ENCODE measurements around the gene BIRC5.
"Not testable (repeated sequence)": the region's sequence is repeated elsewhere in the genome, so short reads cannot be mapped to it uniquely, and the experiment has no call there.

Gene BIRC5

GRCh38 chr17:78251773-78252103, 37.7 kb downstream of the BIRC5 start:
- no peak for DNase-seq
- in situ Hi-C loops (cut with HindIII; ENCODE audit: low pct_ligation_motif_present, low pct_unique_long_range_greater_than_20kb, low sequenced_read_pairs), result no loop called here

DNA sequence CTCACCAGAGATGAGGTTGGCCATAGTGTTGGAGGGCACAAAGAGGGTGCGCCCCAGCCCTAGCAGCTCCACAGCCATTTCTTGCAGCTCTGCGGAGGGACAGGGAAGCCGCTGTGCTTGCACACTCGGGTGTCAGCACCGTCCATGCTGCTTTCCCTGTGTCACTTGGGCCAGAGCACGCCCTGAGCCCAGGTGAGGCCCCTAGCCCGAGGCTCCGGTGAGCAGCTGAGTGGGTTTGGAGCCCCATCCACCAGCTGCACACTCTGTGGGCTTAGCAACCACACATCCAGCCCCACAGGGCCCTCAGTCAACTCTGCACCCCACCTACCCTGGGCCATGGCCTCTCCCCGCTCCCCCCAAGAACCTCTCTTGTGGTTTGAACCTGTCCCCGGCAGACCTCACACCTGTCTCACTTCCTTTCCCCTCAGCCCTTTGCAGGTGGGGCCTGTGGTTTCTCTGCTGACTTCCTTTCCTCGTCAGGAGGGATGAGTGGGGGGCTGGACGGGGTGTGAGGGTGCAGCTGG, 38.1 kb downstream of the BIRC5 start:
- no peak for DNase-seq
- in situ Hi-C loops (cut with HindIII; ENCODE audit: low pct_ligation_motif_present, low pct_unique_long_range_greater_than_20kb, low sequenced_read_pairs), result no loop called here

- in situ Hi-C loops (cut with HindIII; ENCODE audit: low pct_ligation_motif_present, low pct_unique_long_range_greater_than_20kb, low sequenced_read_pairs), result no loop called here
- no peak for DNase-seq
Measured at GRCh38 chr17:78252701-78253635, 38.9 kb downstream of the BIRC5 start.

DNA sequence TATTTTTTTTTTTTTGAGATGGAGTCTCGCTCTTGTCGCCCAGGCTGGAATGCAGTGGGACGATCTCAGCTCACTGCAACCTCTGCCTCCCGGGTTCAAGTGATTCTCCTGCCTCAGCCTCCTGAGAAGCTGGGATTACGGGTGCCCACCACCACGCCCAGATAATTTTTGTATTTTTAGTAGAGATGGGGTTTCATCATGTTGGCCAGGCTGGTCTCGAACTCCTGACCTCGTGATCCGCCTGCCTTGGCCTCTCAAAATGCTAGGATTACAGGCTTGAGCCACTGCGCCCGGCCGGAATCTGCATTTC, 39.5 kb downstream of the BIRC5 start:
- in situ Hi-C loops (cut with HindIII; ENCODE audit: low pct_ligation_motif_present, low pct_unique_long_range_greater_than_20kb, low sequenced_read_pairs); DNase-seq: not testable (repeated sequence)

- DNase-seq, result peak; percentile 84
- in situ Hi-C loops (cut with HindIII; ENCODE audit: low pct_ligation_motif_present, low pct_unique_long_range_greater_than_20kb, low sequenced_read_pairs), result no loop called here
Measured at GRCh38 chr17:78253946-78254672, 40.1 kb downstream of the BIRC5 start.

- DNase-seq, result no peak
- in situ Hi-C loops (cut with HindIII; ENCODE audit: low pct_ligation_motif_present, low pct_unique_long_range_greater_than_20kb, low sequenced_read_pairs), result no loop called here
Measured at GRCh38 chr17:78255029-78255656, 41.1 kb downstream of the BIRC5 start.

DNA sequence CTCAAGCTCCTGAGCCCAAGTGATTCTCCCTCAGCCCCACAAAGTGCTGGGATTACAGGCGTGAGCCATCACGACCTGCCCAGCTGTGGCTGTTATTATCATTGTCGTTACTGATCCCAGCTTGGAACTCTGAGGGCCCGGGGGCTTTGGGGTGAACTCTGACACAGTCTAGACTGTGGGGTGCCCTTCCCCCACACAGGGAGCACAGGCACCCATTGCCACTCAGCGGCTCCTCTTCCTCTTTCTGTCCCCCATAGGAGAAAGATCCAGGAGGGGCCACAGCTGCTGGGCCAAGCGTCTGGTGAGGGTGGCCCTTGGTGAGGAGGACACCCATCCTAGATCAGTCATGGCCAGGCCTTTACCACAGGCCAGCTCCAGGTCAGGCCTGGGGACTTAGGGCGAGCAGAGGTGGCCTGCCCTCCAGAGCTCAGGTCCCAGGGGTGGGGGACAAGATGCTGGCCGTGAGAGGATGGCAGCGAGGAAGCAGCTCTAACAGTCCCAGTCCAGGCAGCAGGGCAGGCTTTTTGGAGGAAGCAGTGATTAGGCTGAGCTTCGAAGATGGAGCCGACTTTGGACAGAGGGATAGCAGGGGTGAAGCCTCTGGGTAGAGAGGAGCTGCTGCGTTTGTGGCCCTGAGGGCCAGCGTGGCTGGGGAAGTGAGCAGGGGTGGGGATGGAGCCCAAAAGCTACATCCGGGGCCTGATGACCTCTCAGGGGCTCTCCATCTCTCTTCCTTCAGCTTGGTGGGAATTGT, 42.1 kb downstream of the BIRC5 start:
- in situ Hi-C loops (cut with HindIII; ENCODE audit: low pct_ligation_motif_present, low pct_unique_long_range_greater_than_20kb, low sequenced_read_pairs), result no loop called here
- DNase-seq, result no peak

- in situ Hi-C loops (cut with HindIII; ENCODE audit: low pct_ligation_motif_present, low pct_unique_long_range_greater_than_20kb, low sequenced_read_pairs), result no loop called here
Measured at GRCh38 chr17:78256707-78257591, 42.9 kb downstream of the BIRC5 start.

DNA sequence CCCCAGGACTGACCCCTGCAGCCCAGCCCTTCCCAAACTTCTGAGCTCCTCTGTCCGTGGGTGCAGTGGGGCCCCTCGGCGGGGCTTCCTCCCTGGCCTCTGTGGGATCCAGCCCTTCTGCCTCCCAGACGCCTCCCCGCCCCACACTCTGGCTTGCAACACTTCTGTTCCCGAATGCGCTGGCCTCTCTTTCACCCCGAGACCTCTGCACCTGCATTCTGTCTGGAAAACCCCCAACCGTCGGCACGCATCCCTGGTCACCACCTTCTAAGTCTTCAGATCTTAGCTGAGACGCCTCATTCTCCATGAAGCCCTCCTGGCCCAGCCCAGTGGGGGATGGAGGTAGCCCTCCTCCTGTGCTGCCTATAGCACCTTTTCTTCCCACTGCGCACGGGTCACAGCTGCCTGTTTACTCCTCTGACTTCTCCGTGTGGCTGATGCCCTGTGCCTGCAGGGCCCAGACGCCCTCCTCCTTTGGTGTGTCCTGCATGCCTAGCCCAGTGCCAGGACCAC, 43.8 kb downstream of the BIRC5 start:
- no peak for DNase-seq
- in situ Hi-C loops (cut with HindIII; ENCODE audit: low pct_ligation_motif_present, low pct_unique_long_range_greater_than_20kb, low sequenced_read_pairs), result no loop called here

More at GRCh38 chr17:78256707-78257591, 42.9 kb downstream of the BIRC5 start:
- no peak for DNase-seq

DNA sequence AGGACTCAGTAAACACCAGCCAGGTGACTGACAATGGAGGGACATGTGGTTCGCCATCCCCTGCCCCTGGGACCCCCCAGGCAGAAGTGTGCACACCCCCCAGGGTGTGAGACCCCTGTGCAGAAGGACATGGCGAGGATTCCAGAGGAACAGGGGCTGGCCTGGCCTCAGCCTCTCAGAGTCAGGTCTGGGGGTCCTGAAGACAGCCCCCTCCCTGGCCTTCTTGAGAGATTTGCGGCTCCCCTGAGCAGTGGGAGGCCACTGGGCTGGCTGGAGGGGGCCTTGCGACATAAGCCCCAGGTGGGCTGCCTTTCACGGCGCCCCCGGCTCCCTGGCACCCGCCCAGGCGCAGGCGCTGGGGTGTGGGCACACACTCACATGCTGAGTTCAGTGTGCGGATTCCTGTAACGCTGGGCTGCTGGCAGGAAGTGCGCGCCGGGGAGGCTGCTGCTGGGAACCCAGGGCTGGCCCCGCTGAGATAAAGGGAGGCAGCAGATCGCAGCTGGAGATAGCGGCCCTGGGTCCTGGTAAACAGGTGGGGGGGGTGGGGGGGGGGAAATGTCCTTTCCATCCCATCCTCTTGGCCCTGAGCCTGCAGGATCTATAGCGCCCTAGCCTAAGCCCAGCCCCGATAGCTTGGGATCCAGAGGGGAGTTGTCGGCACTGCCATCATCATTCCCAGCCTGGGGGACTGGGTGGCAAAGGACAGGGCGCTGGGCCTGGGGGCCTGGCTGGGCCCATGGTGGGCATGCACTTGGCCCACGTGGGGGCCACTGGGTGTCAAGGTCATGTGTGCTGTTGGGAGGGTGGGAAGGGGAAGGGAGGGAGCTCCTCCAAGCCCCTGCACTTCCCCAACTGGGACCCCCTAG, 44.5 kb downstream of the BIRC5 start:
- in situ Hi-C loops (cut with HindIII; ENCODE audit: low pct_ligation_motif_present, low pct_unique_long_range_greater_than_20kb, low sequenced_read_pairs), result no loop called here
- no peak for DNase-seq

GRCh38 chr17:78259192-78259554, 45.1 kb downstream of the BIRC5 start:
- DNase-seq, result no peak

DNA sequence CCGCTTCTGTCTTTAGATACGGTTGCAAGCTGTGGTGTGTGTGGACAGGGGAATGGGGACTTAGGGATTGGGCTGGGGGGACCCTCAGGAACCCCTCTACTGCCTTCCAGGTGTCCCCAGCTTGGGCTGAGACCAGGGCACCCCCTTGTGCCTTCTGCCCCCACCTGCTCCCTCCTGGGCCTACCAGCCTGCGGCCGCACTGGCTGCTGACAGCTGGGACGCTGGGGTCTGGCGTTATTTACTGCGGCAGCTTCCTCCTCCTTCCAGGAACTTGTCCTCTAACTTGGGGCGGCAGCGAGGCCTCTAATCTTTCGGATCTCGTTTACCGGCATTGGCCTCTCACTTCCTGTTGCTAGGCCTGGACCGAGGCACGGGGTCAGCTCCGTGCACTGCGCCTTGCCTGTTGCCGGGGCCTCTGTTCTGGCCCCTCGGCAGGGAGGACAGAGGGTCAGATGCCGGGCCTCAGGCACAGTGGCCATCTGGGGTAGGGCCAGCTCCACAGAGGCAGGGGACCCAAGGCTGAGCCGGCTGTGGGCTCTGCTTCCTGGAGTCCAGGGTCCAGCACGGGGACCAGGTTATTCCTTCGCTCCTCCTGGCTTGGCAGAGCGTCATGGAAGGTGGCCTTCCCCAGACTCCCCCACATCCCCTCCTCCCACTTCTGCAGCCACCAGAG, 49.1 kb downstream of the BIRC5 start:
- in situ Hi-C loops (cut with HindIII; ENCODE audit: low pct_ligation_motif_present, low pct_unique_long_range_greater_than_20kb, low sequenced_read_pairs), result no loop called here
- no peak for DNase-seq

More at GRCh38 chr17:78259192-78259554, 45.1 kb downstream of the BIRC5 start:
- in situ Hi-C loops (cut with HindIII; ENCODE audit: low pct_ligation_motif_present, low pct_unique_long_range_greater_than_20kb, low sequenced_read_pairs), result no loop called here

- no peak for DNase-seq
- in situ Hi-C loops (cut with HindIII; ENCODE audit: low pct_ligation_motif_present, low pct_unique_long_range_greater_than_20kb, low sequenced_read_pairs), result no loop called here
Measured at GRCh38 chr17:78263736-78264340, 49.8 kb downstream of the BIRC5 start.

DNA sequence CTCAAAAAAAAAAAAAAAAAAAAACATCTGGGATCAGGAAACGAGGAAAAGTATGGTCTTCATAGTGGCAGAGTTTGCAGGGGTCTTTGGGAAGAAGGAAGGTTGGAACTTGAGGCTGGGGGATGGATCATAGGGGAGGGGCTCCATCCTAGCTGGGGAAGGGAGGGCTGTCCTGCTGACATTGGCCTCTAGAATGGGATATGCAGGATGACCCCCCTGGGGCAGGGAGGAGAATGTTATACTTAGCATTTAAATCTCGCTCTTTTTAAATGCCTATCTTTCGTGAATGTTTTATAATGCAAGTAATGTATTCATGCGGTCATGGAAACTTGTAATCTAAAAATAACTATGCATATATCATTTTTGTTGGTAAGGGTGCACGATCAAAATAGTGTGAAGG, 50.5 kb downstream of the BIRC5 start:
- in situ Hi-C loops (cut with HindIII; ENCODE audit: low pct_ligation_motif_present, low pct_unique_long_range_greater_than_20kb, low sequenced_read_pairs), result no loop called here
- DNase-seq, result no peak

GRCh38 chr17:78265121-78265520, 51.1 kb downstream of the BIRC5 start:
- in situ Hi-C loops (cut with HindIII; ENCODE audit: low pct_ligation_motif_present, low pct_unique_long_range_greater_than_20kb, low sequenced_read_pairs), result no loop called here
- no peak for DNase-seq

DNA sequence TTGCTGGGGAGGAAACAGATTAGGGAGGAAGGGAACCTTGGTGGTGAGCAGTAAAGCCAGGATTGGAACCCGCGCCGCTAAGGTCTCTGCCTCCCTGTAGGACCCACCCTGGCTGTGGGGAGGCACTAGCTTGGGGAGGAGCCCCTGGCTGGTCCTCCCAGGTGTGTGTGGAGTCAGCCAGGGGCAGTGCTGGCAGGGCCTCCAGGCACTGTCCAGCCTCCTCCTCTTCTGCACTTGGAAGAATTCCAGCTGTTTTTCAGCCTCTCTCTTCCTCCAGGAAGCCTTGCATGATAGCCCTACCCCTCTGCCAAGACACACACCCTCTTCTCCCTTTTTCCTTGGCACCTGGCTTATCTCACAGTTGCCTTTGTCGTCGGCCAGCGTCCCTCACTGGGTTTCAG, 52.2 kb downstream of the BIRC5 start:
- no peak for DNase-seq
- in situ Hi-C loops (cut with HindIII; ENCODE audit: low pct_ligation_motif_present, low pct_unique_long_range_greater_than_20kb, low sequenced_read_pairs), result no loop called here

Data from ACHN (cell line).